Colonic mucosa (tissue), 4 donors: ENCODE data around the gene CISTR. TPM values are rescaled to one million over a fixed set of nuclear protein-coding genes. Genes with fewer than 3 reads are reported as not detected.

Source experiments
- DNase-seq: peaks from one replicate; pipeline ENCODE4 v3.0.0-alpha.2; 2020
- H3K27ac ChIP-seq: fragments of 200-600 bp; one replicate; pipeline ENCODE4 v1.8.0; 2021
- H3K27me3 ChIP-seq: fragments of 200-600 bp; one replicate; pipeline ENCODE4 v1.8.0; 2021
- H3K36me3 ChIP-seq: fragments of 200-600 bp; one replicate; pipeline ENCODE4 v1.8.0; 2021
- H3K4me1 ChIP-seq: fragments of 200-600 bp; one replicate; pipeline ENCODE4 v1.8.0; 2021; ENCODE audit warnings: mild to moderate bottlenecking
- H3K4me3 ChIP-seq: fragments of 200-600 bp; one replicate; pipeline ENCODE4 v1.8.0; 2021
- H3K9ac ChIP-seq, 2 donors: one replicate each; pipeline ENCODE4 v1.7.0; 2013; ENCODE audit warnings: control low read depth in 2 of 2, low read depth in 2 of 2, low read length in 2 of 2
- H3K9me3 ChIP-seq: fragments of 200-600 bp; one replicate; pipeline ENCODE4 v1.8.0; 2021
- CTCF ChIP-seq: fragments of 200-600 bp; IDR thresholded peaks from one replicate; pipeline ENCODE4 v1.8.0; 2022; ENCODE audit warnings: antibody characterized with exemption, mild to moderate bottlenecking
- intact Hi-C: fragments of 100-400 bp; cut with DNase I; formaldehyde crosslinking; loops from one replicate; pipeline ENCODE4 v1.14.1; 2022
- total RNA-seq, 2 donors: library from RNA; stranded (reverse); fragmentation: NEBNext Ultra II Directional in 1 of 2; extraction: Animal tissue kit (Norgen Biotek cat#: 25700) in 1 of 2; gene quantifications; one replicate each; pipeline ENCODE4 v1.2.1, GENCODE V29; 2021
- donor health status: healthy.
- donor health status: DM: no; HTN: no; CAD: no.
- donor health status: DM: no; HTN: no; CAD: no.

CISTR gene
- total RNA-seq, 2 donors from 2014 or later = not detected

GRCh38 chr12:53789570-53789969 lies 37.8 kb upstream of the CISTR start:
- H3K27me3 ChIP-seq = peaks cover 23% of the 10 kb centered on the region

GRCh38 chr12:53788892-53789291 lies 37.1 kb upstream of the CISTR start:
- Histone ChIP-seq H3K4me3 (no peak overlapping the region), H3K9ac (no peak overlapping the region), H3K4me1 (no peaks in the 10 kb centered on the region), H3K27ac (no peak overlapping the region), H3K9me3 (no peaks in the 10 kb centered on the region), H3K27me3 (peaks cover 25% of the 10 kb centered on the region), H3K36me3 (no peaks in the 10 kb centered on the region)
- DNase-seq = no peak
- intact Hi-C loops = no loop called here
- TF ChIP-seq CTCF = no peak

More at GRCh38 chr12:53789570-53789969, 37.8 kb upstream of the CISTR start:
- no peak overlapping the region for H3K27ac ChIP-seq
- DNase-seq = no peak
- H3K4me1 ChIP-seq = no peaks in the 10 kb centered on the region
- no peaks in the 10 kb centered on the region for H3K9me3 ChIP-seq
- H3K9ac ChIP-seq = no peak overlapping the region
- no peak for TF ChIP-seq CTCF
- no peak overlapping the region for H3K4me3 ChIP-seq
- H3K36me3 ChIP-seq = no peaks in the 10 kb centered on the region
- intact Hi-C loops = no loop called here

GRCh38 chr12:53786411-53786810 lies 34.6 kb upstream of the CISTR start:
- no peak for DNase-seq
- H3K27ac ChIP-seq = no peak overlapping the region
- intact Hi-C loops = no loop called here
- no peak overlapping the region for H3K9ac ChIP-seq
- no peak overlapping the region for H3K4me3 ChIP-seq
- H3K9me3 ChIP-seq = no peaks in the 10 kb centered on the region
- H3K27me3 ChIP-seq = peaks cover 29% of the 10 kb centered on the region
- H3K4me1 ChIP-seq = no peaks in the 10 kb centered on the region
- TF ChIP-seq CTCF = no peak
- H3K36me3 ChIP-seq = no peaks in the 10 kb centered on the region

GRCh38 chr12:53785161-53785560 lies 33.4 kb upstream of the CISTR start:
- H3K27ac ChIP-seq = no peak overlapping the region
- H3K9me3 ChIP-seq = no peaks in the 10 kb centered on the region
- H3K27me3 ChIP-seq = peaks cover 28% of the 10 kb centered on the region
- no peaks in the 10 kb centered on the region for H3K4me1 ChIP-seq
- no peak for TF ChIP-seq CTCF
- H3K9ac ChIP-seq = no peak overlapping the region
- intact Hi-C loops = no loop called here
- DNase-seq = no peak
- H3K4me3 ChIP-seq = no peak overlapping the region
- H3K36me3 ChIP-seq = no peaks in the 10 kb centered on the region

GRCh38 chr12:53782093-53782703 lies 30.4 kb upstream of the CISTR start:
- Histone ChIP-seq H3K27me3 (peaks cover 24% of the 10 kb centered on the region), H3K27ac (no peak overlapping the region), H3K9ac (no peak overlapping the region), H3K36me3 (no peaks in the 10 kb centered on the region), H3K4me3 (no peak overlapping the region), H3K4me1 (no peaks in the 10 kb centered on the region), H3K9me3 (no peaks in the 10 kb centered on the region)
- no peak for DNase-seq
- intact Hi-C loops = no loop called here
- no peak for TF ChIP-seq CTCF
